HT-29 (cell line): ENCODE data around the gene PAGR1. TPM values are rescaled to one million over a fixed set of nuclear protein-coding genes. Genes with fewer than 3 reads are reported as not detected.
"Not testable (repeated sequence)": the region's sequence is repeated elsewhere in the genome, so short reads cannot be mapped to it uniquely, and the experiment has no call there.

Source experiments
- DNase-seq: peaks from one replicate; pipeline ENCODE4 v3.0.0-alpha.2; 2015; ENCODE audit warnings: low spot score
- small RNA-seq: library from RNA; depleted of rRNA; stranded (forward); fragments of <200 nt; gene quantifications from one replicate; pipeline ENCODE3, GENCODE V24; 2014
- total RNA-seq: library from RNA; depleted of rRNA; stranded (reverse); fragments of >200 nt; shearing (Covaris generic); gene quantifications from 2 replicates; pipeline ENCODE4 v1.2.3, GENCODE V29; 2014; rRNA removed

PAGR1 gene
- total RNA-seq, 1 experiment from 2014 or later, result 57.4 TPM

DNA sequence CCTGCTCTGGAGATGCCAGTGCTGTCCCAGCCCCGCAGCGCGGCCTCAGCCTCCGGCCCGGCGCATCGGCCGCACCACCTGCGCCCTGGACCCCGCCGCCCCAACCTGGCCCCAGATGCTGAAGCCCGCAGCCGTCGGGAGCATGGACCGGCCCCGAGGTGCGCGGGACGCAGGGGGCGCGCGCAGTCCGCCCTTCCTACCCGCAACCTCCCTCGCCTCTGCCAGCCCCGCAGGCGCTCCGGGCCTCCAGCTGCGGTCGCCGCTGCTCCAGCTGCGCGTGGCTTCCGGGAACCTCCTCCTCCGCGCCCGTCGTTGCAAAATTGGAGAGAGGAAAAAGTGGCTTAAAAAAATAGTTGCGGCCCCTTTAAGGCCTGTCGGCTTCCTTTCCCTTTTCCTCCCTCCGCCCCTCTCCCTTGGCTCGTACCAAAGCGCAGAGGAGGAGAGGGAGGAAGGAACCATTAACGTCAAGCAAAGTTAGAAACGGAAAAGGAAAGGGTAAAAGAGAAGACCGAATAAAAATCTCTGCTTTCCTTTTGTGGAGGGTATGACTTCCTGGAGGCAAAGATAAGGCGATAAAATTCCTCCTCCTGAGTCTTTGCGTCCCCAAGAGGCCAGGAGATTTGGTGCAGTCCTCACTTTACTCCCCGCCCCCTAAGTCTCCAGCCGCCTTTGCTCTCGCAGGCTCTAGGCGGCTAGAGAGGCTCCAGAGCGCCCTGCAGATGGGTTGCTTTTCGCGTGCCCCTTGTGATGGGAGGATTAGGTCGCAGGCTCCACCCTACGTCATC is 47.1 kb downstream of the PAGR1 start, which contains the start of gene CDIPT:
Gene CDIPT (minus strand): TSS at position 343 of the 785 bp plus-strand sequence. CDS start 369 bp downstream, outside the sequence.
- peak; percentile 98 for DNase-seq

DNA sequence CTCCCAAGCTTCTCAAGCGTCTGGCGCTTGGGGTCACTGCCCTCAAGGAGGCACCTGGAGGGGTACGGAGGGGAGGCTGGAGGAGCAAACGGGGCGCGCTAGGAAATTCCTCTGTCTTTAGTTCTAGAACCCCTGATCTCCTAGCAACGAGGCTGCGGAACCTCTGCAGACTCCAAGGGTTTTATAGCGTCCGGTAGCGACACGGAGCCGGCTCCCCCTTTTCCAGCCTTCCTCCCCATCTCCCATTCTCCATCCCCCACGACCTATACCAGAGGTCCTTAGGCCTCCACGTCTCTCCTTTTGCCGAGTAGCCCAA is 47.7 kb downstream of the PAGR1 start:
- no peak for DNase-seq

DNA sequence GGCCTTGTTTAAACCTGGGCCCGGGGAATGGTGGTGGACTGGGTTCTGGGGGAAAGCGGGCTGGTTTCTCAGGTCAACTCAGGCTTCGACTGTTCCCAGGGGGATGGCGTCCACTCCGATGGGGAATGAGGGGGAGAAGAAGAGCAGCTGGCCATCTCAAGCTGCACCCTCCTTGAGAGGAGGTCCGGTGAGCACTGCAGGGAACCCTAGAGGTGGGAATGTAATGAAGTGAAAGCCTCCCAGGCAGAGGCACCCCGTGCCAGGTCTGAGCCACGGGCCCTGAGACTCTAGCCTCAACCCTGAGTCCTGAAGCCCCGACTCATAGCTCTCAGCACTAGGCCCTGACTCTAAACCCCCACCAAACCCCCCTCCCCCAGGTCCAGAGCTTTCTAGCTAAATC is 48.3 kb downstream of the PAGR1 start:
- no peak for DNase-seq

DNA sequence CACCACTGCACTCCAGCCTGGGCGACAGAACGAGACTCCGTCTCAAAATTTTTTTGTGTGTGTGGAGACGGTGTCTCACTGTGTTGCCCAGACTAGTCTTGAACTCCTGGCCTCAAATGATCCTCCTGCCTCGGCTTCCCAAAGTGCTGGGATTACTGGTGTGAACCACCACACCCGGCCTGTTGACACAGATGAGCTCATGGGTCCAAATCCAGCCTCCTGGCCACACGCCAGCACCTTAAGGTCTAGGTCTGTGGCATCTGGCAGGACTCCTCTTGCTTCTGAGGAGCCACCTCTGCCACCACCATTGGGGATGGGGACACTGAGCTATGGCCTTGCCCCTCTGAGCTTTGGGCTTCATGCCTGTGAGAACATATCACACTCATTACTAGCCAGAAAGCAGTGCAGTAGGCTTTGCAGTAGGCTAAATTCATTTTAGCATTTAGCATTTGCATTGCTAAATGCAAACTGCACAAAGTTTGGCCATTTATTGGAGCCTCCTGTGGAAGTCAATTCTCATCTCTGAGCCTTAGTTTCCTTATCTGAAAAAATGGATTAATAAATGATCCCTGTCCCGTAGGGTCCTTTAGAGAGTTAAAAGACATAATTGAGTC is 52.6 kb downstream of the PAGR1 start:
- no peak for DNase-seq

DNA sequence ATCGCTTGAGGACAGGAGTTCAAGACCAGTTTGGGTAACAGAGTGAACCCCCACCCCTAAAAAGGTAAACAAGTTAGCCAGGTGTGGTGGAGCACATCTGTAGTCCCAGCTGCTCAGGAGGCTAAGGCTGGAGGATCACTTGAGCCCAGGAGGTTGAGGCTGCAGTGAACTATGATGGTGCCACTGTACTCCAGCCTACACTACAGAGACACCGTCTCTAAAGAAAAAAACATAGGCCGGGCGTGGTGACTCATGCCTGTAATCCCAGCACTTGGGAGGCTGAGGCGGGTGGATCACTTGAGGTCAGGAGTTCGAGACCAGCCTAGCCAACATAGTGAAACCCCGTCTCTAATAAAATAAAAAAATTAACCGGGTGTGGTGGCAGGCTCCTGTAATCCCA is 53.1 kb downstream of the PAGR1 start:
- DNase-seq, result not testable (repeated sequence)

Small RNAs within 50 kb of the gene (small RNA-seq; reads per million reads assigned to genes)
- not detected for gene AC009133.6
- not detected for gene AC120114.4

Other genes starting within 250 kb of the PAGR1 start
- gene SPN, start 152.9 kb upstream of the PAGR1 start, total RNA-seq, result 0.10 and 0.23 TPM in 2 replicates
- gene QPRT, start 137.0 kb upstream of the PAGR1 start, total RNA-seq, result 35.2 and 42.5 TPM in 2 replicates
- 0.05 and 0.36 TPM in 2 replicates for gene C16orf54, start 70.2 kb upstream of the PAGR1 start, total RNA-seq
- 0.23 TPM in 1 of 2 replicates, not detected in the other for gene ZG16, start 37.9 kb upstream of the PAGR1 start, total RNA-seq
- gene KIF22, start 25.4 kb upstream of the PAGR1 start, total RNA-seq, result 127 and 134 TPM in 2 replicates
- gene MAZ, start 9.6 kb upstream of the PAGR1 start, total RNA-seq, result 795 and 814 TPM in 2 replicates
- gene PRRT2, start 4.0 kb upstream of the PAGR1 start, total RNA-seq, result 0.23 TPM in 1 of 2 replicates, not detected in the other
- gene MVP, start 4.3 kb downstream of the PAGR1 start, total RNA-seq, result 157 and 185 TPM in 2 replicates
- gene CDIPT, start 47.1 kb downstream of the PAGR1 start, total RNA-seq, result 90.0 and 91.7 TPM in 2 replicates
- 12.3 and 17.8 TPM in 2 replicates for gene SEZ6L2, start 83.4 kb downstream of the PAGR1 start, total RNA-seq
- 19.5 and 24.0 TPM in 2 replicates for gene ASPHD1, start 84.3 kb downstream of the PAGR1 start, total RNA-seq
- 20.4 and 25.9 TPM in 2 replicates for gene KCTD13, start 110.1 kb downstream of the PAGR1 start, total RNA-seq
- 103 and 110 TPM in 2 replicates for gene TMEM219, start 145.9 kb downstream of the PAGR1 start, total RNA-seq
- gene TAOK2, start 157.7 kb downstream of the PAGR1 start, total RNA-seq, result 56.5 and 56.8 TPM in 2 replicates
- 21.1 and 23.2 TPM in 2 replicates for gene HIRIP3, start 179.5 kb downstream of the PAGR1 start, total RNA-seq
- 72.2 and 79.2 TPM in 2 replicates for gene INO80E, start 180.1 kb downstream of the PAGR1 start, total RNA-seq
- gene DOC2A, start 194.9 kb downstream of the PAGR1 start, total RNA-seq, result 0.89 TPM in 1 of 2 replicates, not detected in the other
- not detected in 2 replicates for gene C16orf92, start 207.0 kb downstream of the PAGR1 start, total RNA-seq
- 0.79 TPM in 1 of 2 replicates, not detected in the other for gene TLCD3B, start 215.1 kb downstream of the PAGR1 start, total RNA-seq
- gene ALDOA, start 249.6 kb downstream of the PAGR1 start, total RNA-seq, result 1,983 and 2,051 TPM in 2 replicates